C1 segment of cervical spinal cord (tissue), 14 donors: ENCODE measurements around the gene TDRD3.

Experiments
- DNase-seq, 14 donors: peaks; one replicate each; lab custom pipeline; 2025; lab: John Stamatoyannopoulos, UW

TDRD3 gene

GRCh38 chr13:60448907-60449510 lies 52.0 kb downstream of the TDRD3 start:
- peak in 1 of 14 donors; percentile 8 for DNase-seq

DNA sequence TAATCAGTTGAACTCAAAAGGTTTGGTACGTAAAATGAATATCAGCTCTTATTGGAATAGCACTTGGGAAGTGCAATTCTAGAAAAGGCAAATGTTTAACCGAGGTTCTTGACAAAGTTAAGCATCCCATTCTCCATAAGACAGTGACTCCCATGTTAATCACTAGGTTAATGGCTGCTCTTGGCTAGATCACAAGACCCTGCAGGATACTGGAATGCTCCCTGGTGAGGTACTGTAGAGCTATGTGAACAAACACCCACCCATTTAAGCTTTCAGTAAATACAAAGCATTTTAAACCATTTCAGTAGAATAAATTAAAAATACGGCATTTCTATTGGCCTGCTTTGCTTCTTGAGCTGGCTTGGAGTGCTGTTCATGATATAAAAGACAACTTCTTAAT lies 56.5 kb downstream of the TDRD3 start:
- no peak for DNase-seq

DNA sequence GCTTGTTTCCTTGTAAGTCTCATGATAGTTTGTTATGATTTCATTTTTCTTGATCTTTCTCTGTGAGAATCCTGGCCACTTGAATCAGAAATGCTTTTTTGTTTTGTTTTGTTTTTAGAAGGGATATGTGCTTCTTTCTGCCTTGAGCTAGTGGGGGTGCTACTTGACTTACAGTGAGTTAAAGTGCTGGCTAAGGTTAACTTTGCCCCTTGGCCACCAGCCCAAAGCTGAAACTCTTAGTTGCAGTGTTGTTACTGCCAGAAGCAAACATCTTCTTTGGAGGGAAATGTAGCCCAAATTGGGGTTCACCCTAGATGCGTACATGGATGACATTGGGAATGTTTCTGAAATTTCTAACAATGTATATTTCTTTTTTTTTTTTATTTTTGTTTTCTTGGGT lies 57.4 kb downstream of the TDRD3 start:
- no peak for DNase-seq

GRCh38 chr13:60463787-60464186 lies 66.8 kb downstream of the TDRD3 start:
- no peak for DNase-seq

DNA sequence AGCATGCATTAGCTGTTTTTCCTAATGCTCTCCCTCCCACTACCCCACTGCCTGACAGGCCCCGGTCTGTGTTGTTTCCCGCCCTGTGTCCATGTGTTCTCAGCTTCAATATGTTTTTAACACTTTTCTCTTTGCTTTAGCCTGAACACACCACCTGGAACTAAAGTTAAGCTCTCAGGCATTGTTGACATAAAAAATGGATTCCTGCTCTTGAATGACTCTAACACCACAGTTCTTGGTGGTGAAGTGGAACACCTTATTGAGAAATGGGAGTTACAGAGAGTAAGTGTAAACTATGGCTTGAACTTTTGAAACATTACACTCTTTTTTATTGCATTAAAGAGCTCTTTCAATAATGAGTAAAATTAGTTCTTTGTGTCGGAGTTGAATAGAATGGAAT lies 70.1 kb downstream of the TDRD3 start:
- DNase-seq = no peak

DNA sequence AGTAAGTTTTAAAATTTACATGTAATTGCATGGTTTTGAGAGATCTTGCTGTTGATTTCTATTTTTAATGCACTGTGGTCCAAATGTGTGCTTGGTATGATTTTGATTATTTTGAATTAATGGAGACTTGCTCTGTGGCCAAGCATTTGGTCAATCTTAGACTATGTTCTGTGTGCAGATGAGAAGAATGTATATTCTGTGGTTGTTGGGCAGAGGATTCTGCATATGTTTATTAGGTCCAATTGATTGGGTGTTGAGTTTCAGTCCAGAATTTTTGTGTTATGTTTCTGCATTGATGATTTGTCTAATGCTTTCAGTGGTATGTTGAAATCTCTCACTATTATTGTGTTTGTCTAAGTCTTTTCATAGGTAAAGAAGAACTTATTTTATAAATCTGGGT lies 82.3 kb downstream of the TDRD3 start:
- DNase-seq = no peak

DNA sequence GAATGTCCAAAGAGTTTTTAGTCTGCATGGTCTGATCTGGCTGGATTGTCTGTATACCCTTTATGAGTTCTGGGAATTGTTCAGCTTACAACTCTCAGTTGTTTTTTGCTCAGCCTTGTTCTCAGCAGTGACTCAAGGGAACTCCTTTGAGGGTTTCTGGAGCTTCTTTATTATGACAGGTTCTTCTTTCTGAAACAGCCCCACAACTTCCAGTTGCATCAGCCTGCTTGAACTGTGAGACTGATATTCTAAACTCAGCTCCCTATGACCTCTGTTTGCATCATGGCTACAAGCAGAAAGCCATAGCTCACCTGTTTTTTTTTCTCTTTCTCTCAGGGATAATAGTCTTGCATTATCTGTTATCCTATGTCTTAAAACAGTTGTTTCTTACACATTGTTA lies 85.0 kb downstream of the TDRD3 start:
- no peak for DNase-seq

DNA sequence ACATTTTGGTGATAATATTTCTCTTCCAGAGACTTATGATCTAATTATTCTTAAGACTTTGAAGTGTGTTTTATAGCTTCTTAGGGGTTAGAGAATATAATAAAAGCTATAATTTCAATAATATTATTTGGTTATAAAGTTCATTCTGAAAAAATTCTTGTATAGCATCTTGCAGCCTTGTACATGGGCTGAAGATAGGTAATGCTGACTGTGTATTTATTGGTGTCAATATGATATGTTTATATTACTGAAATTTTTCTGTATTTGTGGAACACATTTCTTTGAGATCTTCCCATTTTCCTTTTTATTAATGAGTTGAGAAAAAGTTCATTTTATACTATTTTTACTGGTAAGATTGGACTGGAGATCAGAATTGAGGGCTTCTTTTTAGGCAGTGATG lies 87.8 kb downstream of the TDRD3 start:
- no peak for DNase-seq

- DNase-seq = no peak
Observed at GRCh38 chr13:60491531-60491930, 94.5 kb downstream of the TDRD3 start.

DNA sequence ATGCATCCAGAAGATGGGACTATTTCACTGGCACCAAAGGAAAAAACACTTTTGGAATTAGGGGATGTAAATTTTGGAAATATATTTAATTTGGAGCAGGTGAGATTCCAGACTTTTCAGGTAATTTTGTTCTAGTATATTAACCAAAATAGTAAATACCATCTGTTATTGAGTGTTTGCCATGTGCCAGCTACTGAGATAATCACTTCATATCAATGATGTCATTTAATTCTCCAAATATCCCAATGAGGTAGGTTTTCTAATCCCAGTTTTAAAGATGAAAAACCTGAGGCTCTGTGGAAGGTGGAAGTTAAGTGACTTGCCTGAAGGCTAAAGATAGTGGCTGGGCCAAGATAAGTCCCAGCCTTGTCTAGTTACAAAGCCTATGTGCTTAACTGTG lies 95.2 kb downstream of the TDRD3 start:
- no peak for DNase-seq

DNA sequence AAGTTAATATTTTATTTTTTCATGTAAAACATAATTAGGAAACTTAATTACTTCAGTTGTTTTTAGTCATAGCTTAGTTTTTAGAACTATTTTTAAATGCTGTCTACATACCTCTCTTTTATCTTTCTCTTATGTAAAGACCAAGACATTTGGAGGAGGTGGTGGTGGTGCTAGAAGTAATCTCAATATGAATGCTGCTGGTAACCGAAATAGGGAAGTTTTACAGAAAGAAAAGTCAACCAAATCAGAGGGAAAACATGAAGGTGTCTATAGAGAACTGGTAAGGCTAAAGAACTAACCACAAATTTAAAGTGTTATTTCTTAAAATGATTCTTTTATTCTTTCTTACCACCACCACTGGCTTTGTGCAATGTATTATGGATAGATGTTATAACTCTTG lies 97.3 kb downstream of the TDRD3 start:
- DNase-seq = no peak

DNA sequence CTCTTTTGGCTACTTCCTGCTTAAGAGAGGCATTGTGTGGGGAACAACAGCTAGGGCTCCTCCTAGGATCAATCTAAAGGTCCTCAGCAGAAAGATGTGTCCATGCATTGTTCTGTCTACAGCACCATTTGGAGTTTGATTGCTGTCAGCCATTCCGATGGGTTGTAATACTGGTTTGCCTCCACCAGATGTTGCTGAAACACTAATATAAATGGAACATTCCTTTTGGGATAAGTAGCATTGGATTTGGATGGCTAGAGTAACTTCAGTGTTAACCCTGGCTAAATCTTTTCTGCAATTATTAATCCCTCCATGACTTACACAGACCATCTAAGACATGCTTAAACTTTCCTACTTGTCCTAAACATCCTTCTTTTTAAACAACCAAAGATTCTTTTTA lies 104.2 kb downstream of the TDRD3 start:
- no peak for DNase-seq

DNA sequence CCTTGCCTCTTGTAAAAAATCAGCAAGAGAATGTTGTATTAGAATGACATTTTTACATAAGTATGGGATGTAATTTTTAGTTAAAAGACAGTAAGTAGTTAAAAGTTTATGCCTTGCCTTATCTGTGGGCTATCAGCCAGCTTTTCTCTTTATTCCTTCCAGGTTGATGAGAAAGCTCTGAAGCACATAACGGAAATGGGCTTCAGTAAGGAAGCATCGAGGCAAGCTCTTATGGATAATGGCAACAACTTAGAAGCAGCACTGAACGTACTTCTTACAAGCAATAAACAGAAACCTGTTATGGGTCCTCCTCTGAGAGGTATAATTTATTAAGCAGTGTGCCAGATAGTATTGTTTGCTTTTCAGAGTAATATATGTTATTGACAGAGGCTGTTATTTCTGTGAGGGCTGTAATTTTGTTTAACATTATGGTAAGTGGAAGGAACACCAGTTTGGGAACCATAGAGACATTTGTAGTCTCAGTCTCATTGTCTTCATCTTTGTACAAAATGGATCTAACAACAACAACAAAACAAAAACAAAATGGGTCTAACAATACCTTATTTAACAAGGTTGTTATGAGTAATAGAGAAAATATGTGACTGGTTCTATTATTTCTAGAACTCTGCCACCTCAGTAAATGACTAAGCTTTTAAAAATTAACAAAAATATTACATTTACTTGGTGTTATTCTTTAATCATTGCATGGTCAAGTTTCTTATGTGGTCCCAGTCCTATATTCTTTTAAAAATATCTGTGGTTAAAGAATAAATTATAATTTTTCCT lies 112.8 kb downstream of the TDRD3 start:
- DNase-seq = no peak

DNA sequence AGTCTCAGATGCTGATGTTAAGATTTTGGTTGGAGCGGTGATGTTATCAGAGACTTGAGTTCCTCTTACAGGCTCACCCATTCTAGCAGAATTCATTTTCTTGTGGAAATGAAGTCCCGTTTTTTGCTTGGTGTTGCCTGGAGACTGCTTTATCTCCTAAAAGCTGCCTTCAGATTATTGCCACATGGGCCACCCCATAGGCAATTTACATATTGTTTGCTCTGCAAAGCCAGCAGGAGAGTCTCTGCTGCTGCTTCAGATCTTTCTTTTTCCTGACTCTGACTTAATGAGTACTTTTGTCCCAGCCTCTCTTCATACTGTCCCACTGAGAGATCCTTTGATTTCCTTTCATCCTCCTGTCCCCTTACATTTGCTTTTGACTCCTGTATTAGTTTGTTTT lies 114.6 kb downstream of the TDRD3 start:
- no peak for DNase-seq

DNA sequence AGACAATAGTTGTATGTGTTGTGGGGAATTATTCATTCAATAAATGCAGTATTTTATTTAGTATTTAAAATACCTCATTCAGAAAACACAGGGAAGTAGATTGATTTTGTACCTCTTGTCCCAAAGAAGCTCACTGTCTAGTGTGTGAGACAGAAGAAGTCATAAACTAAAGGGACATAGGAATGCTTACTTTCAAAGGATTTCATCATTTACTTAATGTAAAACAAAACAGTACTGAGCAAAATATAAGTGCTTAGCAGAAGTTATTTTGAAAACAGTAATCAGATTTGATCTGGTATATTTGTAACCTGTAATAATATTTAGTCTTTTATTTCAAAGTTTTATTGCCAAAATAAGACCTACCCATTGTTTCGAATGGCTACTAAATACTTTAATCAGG lies 117.9 kb downstream of the TDRD3 start:
- no peak for DNase-seq

DNA sequence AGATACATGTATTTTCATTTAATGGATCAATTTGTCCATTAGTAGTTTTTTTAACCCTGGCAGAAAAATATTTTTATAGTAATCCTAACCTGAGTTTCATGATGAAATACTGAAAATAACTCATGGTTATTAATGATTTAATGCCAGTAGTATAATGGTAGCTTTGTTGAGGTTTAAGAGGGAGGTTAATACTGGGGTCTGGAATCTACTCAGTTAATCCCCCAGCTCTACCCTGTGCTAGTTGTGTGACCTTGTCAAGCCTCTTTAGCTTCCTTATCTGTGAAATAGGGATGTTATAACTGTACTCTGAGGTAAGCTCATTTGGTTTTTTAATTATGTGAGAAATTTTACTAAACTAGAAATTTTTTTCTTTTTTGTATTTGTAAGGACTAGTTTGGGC lies 122.5 kb downstream of the TDRD3 start:
- DNase-seq = no peak

- DNase-seq = no peak
Observed at GRCh38 chr13:60520902-60521569, 124.0 kb downstream of the TDRD3 start.

DNA sequence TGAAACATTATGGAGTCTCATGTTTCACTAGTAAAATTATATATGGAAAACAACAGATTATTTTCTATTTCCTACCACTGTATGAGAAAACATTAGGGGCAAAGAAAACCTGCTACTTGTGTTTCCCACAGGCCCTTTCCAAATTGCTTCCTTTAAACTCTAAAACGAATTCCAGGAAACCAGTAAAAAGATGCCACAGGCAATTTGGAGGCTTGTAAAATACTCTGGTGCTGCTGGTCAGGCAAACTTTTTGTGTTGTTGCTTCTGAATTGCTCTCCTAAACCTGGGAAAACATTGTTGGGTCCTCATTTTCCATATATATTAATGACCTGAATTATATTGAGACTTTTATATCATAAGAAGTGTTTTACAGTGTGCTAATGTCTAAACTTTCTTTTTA lies 141.5 kb downstream of the TDRD3 start:
- no peak for DNase-seq

- no peak for DNase-seq
Observed at GRCh38 chr13:60540276-60540675, 143.3 kb downstream of the TDRD3 start.

DNA sequence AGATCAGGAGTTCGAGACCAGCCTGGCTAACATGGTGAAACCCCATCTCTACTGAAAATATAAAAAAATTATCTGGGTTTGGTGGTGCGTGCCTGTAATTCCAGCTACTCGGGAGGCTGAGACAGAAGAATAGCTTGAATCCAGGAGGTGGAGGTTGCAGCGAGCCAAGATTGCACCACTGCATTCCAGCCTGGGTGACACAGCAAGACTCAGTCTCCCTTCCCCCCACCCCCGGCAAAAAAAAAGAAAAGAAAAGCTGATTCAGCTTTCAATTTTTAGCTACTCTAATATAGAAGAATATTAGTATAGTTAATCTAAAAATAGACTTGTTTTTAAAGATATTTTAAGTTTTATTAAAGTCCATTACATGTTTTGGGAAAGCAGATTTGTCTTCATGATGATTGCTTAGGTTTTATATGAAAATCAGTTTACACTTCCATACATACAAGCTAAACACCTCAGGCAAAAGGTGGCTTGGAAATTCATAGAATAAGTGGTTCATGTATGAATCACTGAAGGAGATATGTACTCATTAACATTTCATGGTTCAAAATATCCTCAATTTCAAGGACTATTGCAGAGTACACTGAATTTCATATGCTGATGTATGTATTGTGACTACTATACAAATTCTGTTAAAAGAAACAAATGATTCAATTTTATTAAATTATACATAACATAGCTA lies 165.2 kb downstream of the TDRD3 start:
- DNase-seq = no peak

DNA sequence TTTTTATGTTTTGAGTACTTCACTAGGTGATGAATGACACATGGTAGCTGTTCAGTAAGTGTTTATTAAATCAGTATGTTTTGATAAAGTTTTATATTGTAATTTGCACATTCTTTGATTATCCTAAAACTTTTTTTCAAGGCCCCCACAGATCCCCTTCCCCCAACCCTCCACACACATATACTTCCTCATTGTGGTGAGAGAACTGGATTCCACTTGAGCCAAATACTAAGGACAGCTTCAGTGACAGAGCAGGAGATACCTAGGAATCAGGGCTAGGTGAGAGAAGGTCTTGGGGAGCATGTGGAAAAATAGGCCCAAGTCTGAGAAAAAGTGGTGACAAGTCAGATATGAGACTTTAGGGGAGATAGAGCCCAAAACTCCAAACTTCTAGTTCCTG lies 174.6 kb downstream of the TDRD3 start:
- DNase-seq = no peak

GRCh38 chr13:60572003-60572798 lies 175.2 kb downstream of the TDRD3 start:
- no peak for DNase-seq
